ENCODE results near the gene BRD1. TPM values are rescaled to one million over a fixed set of nuclear protein-coding genes. Genes with fewer than 3 reads are reported as not detected.

BRD1 gene
- polyA plus RNA-seq, 1 donor from 2014 or later = 79.3 TPM

- Histone ChIP-seq H3K4me2 (ENCODE audit: low read length) (no peak overlapping the region), H3K4me3 (ENCODE audit: low read length) (no peak overlapping the region), H3K9ac (ENCODE audit: low read length) (no peak overlapping the region), H3K36me3 (ENCODE audit: insufficient read depth, low read length) (no peaks in the 10 kb centered on the region), H4K20me1 (ENCODE audit: insufficient read depth) (no peaks in the 10 kb centered on the region), H3K27me3 (ENCODE audit: insufficient read depth, low read depth, low read length) (no peaks in the 10 kb centered on the region), H3K27ac (ENCODE audit: low read length) (no peak overlapping the region), H3K79me2 (replicated peaks; ENCODE audit: insufficient read depth, low read length) (no peaks in the 10 kb centered on the region), H3K9me3 (ENCODE audit: low read length) (peaks cover 6% of the 10 kb centered on the region), H2AFZ (ENCODE audit: low read depth, low read length) (no peak overlapping the region), H3F3A (ENCODE audit: insufficient read depth, low read length, poor library complexity, severe bottlenecking) (no peaks in the 10 kb centered on the region), H3K9me2 (ENCODE audit: insufficient read depth, low read length) (no peaks in the 10 kb centered on the region)
- TF ChIP-seq EP300 (conservative IDR thresholded peaks at IDR 0.05; ENCODE audit: poor library complexity, severe bottlenecking) (no peak), REST (IDR thresholded peaks at IDR 0.05; ENCODE audit: borderline replicate concordance) (no peak), TAF1 (IDR thresholded peaks at IDR 0.05; ENCODE audit: low read depth) (no peak), POLR2AphosphoS5 (IDR thresholded peaks at IDR 0.05) (no peak), MXI1 (conservative IDR thresholded peaks at IDR 0.05; ENCODE audit: poor library complexity, severe bottlenecking) (no peak), RAD21 (conservative IDR thresholded peaks at IDR 0.05) (no peak), EZH2 (IDR thresholded peaks at IDR 0.05; ENCODE audit: borderline replicate concordance, insufficient read depth, low read length, poor library complexity, severe bottlenecking) (no peak), SMC3 (conservative IDR thresholded peaks at IDR 0.05; ENCODE audit: poor library complexity) (no peak), CTCF (IDR thresholded peaks at IDR 0.05; ENCODE audit: poor library complexity, severe bottlenecking) (no peak)
Observed at GRCh38 chr22:49740242-49740641, 87.4 kb downstream of the BRD1 start.

- no peak for TF ChIP-seq TAF1 (IDR thresholded peaks at IDR 0.05; ENCODE audit: low read depth)
- no peak for TF ChIP-seq POLR2AphosphoS5 (IDR thresholded peaks at IDR 0.05)
- TF ChIP-seq EZH2 (IDR thresholded peaks at IDR 0.05; ENCODE audit: borderline replicate concordance, insufficient read depth, low read length, poor library complexity, severe bottlenecking) = no peak
- TF ChIP-seq CTCF (IDR thresholded peaks at IDR 0.05; ENCODE audit: poor library complexity, severe bottlenecking) = no peak
- no peak for TF ChIP-seq RAD21 (conservative IDR thresholded peaks at IDR 0.05)
- TF ChIP-seq REST (IDR thresholded peaks at IDR 0.05; ENCODE audit: borderline replicate concordance) = no peak
- no peak for TF ChIP-seq SMC3 (conservative IDR thresholded peaks at IDR 0.05; ENCODE audit: poor library complexity)
- no peak for TF ChIP-seq EP300 (conservative IDR thresholded peaks at IDR 0.05; ENCODE audit: poor library complexity, severe bottlenecking)
- TF ChIP-seq MXI1 (conservative IDR thresholded peaks at IDR 0.05; ENCODE audit: poor library complexity, severe bottlenecking) = no peak
- H3K4me2 ChIP-seq (ENCODE audit: low read length) = no peak overlapping the region
- H3K27me3 ChIP-seq (ENCODE audit: insufficient read depth, low read depth, low read length) = no peaks in the 10 kb centered on the region
- no peaks in the 10 kb centered on the region for H3K9me2 ChIP-seq (ENCODE audit: insufficient read depth, low read length)
- H4K20me1 ChIP-seq (ENCODE audit: insufficient read depth) = no peaks in the 10 kb centered on the region
- no peak overlapping the region for H2AFZ ChIP-seq (ENCODE audit: low read depth, low read length)
- H3K79me2 ChIP-seq (replicated peaks; ENCODE audit: insufficient read depth, low read length) = no peaks in the 10 kb centered on the region
- H3K27ac ChIP-seq (ENCODE audit: low read length) = no peak overlapping the region
- H3F3A ChIP-seq (ENCODE audit: insufficient read depth, low read length, poor library complexity, severe bottlenecking) = no peaks in the 10 kb centered on the region
- no peaks in the 10 kb centered on the region for H3K36me3 ChIP-seq (ENCODE audit: insufficient read depth, low read length)
- H3K4me3 ChIP-seq (ENCODE audit: low read length) = no peak overlapping the region
- H3K9ac ChIP-seq (ENCODE audit: low read length) = no peak overlapping the region
- peaks cover 3% of the 10 kb centered on the region for H3K9me3 ChIP-seq (ENCODE audit: low read length)
Observed at GRCh38 chr22:49739138-49739537, 88.5 kb downstream of the BRD1 start.

All from neural cell (in vitro differentiated cells).